ENCODE data around the gene FNBP1.
"Not testable (repeated sequence)": the region's sequence is repeated elsewhere in the genome, so short reads cannot be mapped to it uniquely, and the experiment has no call there.

The FNBP1 gene

DNA sequence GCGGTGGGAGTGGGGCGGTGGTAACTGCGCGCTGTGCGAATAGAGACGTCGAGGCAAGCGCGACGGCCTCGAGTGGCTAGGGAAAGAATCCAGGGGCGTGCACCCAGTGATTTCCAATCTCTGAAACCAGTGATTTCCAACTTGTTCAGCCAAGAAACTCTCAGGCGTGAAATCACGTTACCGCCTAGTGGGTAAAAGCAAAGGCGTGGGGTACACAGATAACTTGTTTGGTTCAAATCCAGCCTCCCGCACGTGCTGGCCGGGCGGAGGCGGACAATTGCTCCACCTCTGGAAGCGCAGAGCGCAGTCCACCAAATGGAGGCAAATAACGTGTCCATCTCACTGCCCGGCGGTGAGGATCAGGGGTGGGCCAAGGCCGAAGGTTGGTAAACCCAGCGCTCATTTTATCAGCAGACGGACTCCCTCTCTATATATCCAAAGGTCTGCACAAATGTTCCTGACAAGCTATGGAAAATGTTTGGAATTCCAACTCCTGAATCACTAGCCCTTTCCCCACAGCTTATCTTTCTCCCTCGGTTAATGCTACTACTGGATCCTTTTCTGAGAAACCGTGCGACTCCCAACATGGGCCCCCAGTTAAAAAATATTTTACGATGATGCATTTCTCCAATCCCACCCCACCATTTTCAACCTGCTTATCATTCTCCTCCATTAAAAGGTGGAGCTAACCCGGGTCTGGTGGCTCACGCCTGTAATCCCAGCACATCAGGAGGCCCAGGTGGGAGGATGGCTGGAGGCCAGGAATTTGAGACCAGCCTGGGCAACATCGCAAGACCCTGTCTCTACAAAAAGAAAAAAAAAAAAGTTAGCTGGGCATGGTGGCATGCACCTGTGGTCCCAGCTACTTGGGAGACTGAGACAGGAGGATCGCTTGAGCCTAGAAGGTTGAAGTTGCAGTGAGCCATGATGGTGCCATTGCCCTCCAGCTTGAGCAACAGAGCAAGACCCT, 950 bp upstream of the FNBP1 start:
- peak in 1 of 2 donors; percentile 0 for ATAC-seq

DNA sequence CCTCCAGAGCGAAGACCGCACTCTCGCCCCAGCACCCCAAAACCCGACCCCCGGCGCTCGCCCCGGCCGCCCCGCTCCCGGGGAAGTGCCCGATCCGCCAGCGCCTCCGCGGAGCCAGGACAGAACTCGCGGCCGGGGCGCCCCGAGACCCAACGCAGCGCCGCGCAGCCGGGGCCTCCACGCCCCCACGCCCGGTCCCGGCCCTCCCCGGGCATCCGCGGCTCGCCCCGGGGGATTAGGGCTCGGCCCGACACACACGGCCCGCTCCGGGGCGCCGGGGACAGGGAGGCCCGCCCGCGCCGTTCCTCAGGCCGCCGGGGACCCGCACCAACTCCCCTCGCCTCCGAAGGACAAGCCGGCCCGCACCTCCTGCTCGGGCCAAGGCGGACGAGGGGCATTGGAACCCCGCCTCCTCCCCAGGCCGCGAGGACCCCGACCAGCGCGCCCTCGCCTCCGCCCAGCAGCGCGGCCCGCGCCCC, 544 bp downstream of the FNBP1 start:
- peak; percentile 6 for ATAC-seq

GRCh38 chr9:130041648-130042405, 1.2 kb downstream of the FNBP1 start:
- ATAC-seq: no peak

GRCh38 chr9:130040984-130041647, 1.9 kb downstream of the FNBP1 start:
- no peak for ATAC-seq

- no peak for ATAC-seq
Observed at GRCh38 chr9:130039528-130040147, 3.4 kb downstream of the FNBP1 start.

DNA sequence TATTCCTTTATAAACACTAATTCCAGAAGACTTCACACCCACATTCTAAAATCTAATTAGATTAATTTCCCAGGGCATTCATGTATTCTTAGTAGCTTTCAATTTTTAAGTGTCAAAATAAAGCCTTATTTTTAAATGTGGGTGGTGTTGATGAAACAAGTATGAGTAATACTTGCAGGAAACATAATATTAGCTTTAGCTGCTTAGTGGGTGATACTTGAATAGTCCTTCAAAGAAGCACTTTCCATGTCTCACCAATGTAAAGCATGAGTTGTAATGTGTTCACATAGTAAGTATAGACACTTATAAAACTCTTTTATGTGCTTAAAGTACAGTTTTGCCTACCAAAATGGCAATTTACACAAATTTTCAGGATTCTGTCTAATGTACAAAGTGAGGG, 6.9 kb downstream of the FNBP1 start:
- peak; percentile 66 to 67 for ATAC-seq

DNA sequence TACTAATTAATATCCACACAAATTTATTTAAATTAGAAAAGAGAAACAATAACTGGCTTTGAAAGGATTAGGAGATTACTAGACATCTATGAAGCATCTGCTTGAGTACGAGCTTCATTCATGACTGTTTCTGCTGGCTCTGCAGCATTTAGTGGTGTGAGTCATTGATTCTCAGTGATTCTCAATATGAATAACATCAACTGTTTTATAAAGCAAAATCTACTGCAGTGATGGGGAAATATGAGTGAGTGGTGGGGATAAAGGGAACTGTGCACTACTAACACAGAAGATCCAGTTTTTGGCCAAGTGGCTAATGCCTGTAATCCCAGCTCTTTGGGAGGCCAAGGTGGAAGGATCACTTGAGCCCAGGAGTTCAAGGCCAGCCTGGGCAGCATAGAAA, 8.4 kb downstream of the FNBP1 start:
- ATAC-seq: peak; percentile 63 to 65

GRCh38 chr9:130030651-130031127, 12.3 kb downstream of the FNBP1 start:
- ATAC-seq: peak in 1 of 2 donors; percentile 2

DNA sequence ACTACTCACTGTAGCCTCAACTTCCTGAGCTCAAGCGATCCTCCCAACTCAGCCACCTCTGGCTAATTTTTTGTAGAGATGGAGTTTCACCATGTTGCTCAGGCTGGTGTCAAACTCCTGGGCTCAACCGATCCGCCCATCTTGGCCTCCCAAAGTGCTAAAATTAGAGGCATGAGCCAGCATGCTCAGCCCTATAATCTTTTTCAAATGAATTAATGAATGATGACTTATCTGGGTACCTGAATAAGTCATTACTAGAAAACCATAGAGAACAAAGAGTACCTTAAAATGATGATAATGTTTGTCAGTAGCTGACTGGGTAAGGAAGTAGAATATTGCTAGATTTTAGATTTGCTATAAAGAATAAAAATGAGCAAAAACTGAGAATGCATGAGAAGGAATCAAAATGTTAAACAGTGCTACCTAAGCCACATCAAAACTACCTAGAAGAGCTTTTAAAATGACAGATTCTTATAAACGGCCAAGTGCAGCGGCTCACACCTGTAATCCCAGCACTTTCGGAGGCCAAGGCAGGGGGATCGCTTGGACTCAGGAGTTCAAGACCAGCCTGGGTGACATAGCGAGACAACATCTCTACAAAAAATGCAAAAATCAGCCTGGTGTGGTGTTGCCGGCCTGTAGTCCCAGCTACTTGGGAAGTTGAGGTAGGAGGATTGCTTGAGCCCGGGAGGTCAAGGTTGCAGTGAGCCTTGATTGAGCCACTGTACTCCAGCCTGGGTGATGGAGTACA, 13.6 kb downstream of the FNBP1 start:
- peak; percentile 71 to 76 for ATAC-seq

DNA sequence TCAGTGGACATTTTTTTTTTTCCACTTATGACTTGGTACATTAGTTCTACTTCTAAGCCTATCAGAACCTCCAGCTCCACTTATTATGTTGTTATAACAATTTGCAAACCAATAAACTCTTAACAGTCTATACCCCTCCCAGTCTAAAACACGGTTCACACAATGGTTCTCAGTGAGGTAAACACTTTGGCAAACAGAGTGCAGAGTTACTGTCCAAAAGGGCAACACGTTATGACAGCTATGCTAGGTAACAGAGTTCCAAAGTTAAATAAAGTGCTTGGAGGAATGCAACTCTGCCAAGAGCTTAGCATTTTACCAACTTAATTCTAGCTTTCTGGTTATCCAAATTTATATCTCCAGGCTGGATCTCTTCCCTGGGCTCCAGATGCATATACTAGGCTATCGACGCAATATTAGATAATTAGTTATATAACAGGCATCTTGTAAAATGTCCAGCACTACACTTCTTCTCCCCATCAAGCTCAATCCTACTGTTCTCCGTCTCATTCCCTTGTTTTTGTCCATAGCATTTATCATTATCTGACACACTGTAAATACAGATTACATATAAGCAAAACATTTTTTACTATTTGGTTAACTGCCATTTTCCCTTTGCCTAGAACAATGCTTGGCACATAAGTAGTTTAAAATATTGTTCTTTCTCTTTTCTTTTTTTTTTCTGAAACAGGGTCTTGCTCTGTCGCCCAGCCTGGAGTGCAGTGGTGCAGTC, 14.3 kb downstream of the FNBP1 start:
- no peak for ATAC-seq

GRCh38 chr9:130027533-130028365, 15.2 kb downstream of the FNBP1 start:
- no peak for ATAC-seq

GRCh38 chr9:130026583-130027340, 16.2 kb downstream of the FNBP1 start:
- peak in 1 of 2 donors; percentile 14 for ATAC-seq

DNA sequence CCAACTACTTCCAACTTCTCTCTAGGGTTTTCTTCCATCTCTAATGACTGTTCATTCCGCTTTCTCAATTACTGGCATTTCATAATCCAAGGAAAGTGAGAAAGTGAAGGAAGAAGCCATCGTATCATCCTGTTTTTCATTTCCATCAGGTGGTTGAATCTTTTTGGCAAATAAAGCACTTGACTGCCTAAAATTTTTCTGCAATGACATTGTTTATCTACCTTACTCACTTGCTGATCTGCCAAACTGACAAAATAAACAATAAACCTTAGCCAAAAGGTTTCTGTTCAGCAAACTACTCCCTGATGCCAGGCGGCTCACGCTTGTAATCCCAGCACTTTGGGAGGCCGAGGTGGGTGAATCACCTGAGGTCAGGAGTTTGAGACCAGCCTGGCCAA, 18.4 kb downstream of the FNBP1 start:
- no peak for ATAC-seq

DNA sequence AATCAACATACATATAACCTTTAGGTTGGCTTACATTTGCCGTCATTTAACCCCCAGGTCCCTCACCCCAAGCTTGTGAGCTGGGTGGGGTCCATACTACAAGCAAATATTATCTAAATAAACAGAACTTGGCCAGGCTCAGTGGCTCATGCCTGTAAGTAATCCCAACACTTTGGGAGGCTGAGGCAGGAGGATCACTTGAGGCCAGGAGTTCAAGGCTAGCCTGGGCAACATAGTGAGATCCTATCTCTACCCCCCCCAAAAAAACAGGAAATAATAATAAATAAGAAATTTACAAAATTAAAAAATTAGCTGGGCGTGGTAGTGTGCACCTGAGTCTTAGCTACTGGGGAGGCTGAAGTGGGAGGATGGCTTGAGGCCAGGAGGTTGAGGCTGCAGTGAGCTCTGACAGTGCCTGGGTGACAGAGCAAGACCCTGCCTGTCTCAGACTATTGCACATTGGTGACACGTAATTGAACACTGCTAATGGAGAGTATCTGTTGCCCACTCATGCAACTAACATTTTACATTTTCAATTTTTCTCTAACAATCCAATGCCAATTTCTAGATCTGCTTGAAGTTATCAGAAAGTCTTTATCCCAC, 18.9 kb downstream of the FNBP1 start:
- no peak for ATAC-seq

DNA sequence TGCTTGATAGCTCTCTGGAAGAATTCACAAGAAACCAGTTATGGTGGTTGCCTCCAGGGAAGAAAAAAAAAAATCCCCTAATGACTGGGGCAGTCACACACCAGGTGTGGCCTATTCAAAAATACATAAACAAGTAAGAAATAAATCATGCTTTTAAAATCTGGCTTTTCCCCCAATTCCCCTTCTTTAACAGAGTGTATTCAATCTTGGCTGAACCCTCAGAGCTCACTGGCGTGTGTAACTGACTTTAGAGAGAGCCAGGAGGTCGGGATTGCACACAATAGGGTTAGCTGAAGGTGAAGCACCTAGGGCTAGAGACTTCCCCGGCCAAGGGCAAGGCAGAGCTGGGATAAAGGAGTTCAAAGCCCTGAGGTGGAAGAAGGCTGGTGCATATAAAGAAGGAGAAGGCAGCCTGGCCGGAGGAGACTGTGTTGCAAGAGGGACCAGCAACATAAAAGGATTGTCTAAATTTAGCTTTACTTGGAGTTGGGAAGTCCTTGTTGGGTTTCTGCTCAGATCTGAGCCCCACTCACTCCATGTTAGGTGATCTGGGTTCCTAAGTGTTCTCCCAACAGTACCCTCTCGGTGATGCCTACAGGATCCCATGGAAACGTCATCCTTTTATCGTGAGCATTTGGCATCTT, 19.7 kb downstream of the FNBP1 start:
- ATAC-seq: peak; percentile 61 to 66

DNA sequence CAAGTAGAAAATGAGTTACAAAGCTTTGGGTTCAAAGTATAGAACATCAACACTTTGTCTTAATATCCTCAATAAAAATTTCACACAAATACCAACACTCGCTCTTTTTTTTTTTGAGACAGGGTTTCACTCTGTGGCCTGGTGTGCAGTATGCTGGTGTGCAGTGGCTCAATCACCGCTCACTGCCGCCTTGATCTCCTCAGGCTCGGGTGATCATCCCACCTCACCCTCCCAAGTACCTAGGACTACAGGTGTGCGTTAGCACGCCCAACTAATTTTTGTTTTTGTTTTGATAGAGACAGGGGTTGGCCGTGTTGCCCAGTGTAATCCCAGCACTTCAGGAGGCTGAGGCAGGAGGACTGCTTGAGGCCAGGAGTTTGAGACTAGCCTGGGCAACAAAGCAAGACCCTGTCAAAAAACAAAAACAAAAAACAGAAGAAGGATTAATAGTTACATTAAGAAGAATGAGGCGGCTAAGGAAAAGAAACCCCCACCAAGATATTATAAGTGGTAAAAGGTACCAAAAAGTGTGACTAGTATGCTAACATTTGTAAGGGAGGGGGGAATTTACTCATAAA, 20.3 kb downstream of the FNBP1 start:
- no peak for ATAC-seq

GRCh38 chr9:130021842-130022241, 21.1 kb downstream of the FNBP1 start:
- not testable (repeated sequence) for ATAC-seq

DNA sequence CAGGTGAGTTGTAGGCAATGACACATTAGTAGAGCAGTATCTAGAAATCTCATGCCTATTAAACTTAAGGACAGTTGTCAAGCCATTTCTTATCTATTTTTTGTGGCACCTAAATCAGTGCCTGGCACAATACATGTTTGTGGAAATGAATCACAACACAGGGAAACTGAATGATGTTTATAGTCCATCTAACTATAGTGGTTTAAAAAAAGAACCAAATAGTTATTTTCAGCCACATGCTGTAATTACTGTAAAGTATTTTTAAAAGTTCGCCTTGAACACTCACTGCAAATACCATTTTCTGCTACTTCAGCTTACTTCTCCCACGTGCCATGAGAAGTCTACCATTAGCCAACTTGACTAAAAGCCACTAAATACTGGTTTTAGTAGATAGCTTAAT, 21.9 kb downstream of the FNBP1 start:
- no peak for ATAC-seq
